SK-MEL-5 (cell line): ENCODE results near the gene LGR4. TPM values are rescaled to one million over a fixed set of nuclear protein-coding genes. Genes with fewer than 3 reads are reported as not detected.

Experiments
- DNase-seq: peaks from one replicate; pipeline ENCODE4 v3.0.0-alpha.2; 2016; ENCODE audit warnings: low read depth, low spot score
- in situ Hi-C: cut with HindIII; loops from 2 replicates; pipeline ENCODE4 v1.10.0; 2016; ENCODE audit warnings: low sequenced_read_pairs, high pct_unique_total_duplicates, low pct_unique_long_range_greater_than_20kb
- total RNA-seq: library from RNA; depleted of rRNA; stranded (reverse); fragments of >200 nt; shearing (Covaris generic); gene quantifications from 2 replicates; pipeline ENCODE4 v1.2.3, GENCODE V29; 2014

LGR4 gene
- total RNA-seq, 1 experiment from 2014 or later = 10.2 TPM

GRCh38 chr11:27416568-27417176, 55.9 kb downstream of the LGR4 start:
- in situ Hi-C loops = no loop called here
- DNase-seq = no peak

- DNase-seq = no peak
- in situ Hi-C loops = no loop called here
Observed at GRCh38 chr11:27414644-27415043, 57.9 kb downstream of the LGR4 start.

DNA sequence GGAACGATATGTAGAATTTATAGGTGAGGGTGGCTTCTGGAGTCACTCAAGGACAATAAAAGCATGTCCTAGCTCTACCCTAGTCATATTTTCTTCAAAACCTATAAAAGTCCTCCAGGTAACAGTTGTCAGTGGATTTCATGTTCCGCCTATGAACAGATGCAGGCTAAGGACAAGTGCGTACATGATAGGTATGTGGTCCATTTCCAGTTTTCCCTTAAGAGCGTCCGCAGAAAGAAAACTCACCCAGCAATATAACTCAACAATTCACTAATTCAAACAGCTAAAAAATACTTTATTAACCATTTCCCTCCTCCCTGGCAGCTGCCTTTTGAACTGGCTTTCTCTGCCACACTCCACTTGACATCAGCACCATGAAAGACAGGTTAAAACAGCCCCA, 59.4 kb downstream of the LGR4 start:
- no peak for DNase-seq
- in situ Hi-C loops = no loop called here

DNA sequence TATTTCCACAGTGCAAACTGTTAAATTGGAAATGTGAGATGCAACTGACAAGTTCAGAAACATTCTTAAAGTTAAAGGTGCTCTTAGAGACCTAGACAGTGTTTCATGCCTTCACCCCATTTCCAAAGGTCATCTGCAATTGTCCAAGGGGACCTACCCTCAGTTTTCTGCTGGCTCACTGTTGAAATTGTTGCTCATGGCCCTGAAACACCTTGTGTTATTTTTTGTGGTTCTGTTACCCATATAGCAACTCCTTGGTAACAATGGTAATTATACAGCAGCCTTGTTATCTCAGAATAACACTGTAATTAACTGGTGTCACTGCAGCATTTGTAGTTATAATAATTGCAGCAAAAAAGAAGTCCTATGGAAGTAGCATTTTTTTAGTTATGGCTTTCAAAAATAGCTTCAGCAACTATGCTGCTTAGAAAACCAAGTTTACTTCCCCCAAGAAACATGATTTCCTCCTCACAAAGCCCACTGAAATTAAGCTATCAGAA, 60.3 kb downstream of the LGR4 start:
- DNase-seq = no peak
- in situ Hi-C loops = no loop called here

- in situ Hi-C loops = no loop called here
Observed at GRCh38 chr11:27411328-27411727, 61.3 kb downstream of the LGR4 start.

DNA sequence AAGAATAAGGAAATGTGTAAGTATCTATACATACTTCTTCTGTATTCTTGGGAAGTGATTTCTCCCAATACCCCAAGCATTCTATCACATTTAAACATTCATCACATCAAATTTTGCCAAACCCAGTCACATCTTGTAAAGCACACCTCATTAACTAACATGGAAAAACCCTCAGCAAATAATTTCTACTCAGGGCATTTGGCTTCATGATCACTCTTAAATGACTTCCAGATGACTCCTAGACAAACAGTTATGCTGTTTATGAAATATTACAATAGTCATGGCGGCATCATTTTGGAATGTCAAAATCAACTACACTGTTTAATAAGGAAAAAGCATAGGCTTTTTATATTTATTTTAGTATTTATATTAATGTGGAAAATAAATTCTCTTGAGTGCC, 62.3 kb downstream of the LGR4 start:
- in situ Hi-C loops = no loop called here

More at GRCh38 chr11:27411328-27411727, 61.3 kb downstream of the LGR4 start:
- no peak for DNase-seq

DNA sequence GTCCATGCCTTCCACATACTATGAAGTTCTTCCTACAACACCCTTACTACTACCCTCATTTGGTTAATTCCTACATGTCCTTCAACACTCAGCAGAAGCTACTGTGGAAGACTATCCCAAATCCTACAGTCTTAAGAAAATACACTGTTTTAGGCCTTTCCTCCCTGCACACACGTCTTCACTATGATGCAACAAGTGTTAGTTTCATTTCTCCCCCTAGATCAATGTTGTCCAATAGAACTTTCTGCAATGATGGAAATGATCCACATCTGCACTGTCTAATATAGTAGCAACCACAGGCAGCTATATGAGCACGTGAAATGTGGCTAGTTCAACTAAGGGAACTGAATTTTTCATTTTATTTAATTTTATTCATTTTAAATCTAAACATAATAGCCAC, 62.8 kb downstream of the LGR4 start:
- DNase-seq = no peak
- in situ Hi-C loops = no loop called here

More for the DNA sequence above, 62.3 kb downstream of the LGR4 start:
- no peak for DNase-seq

- DNase-seq = no peak
- in situ Hi-C loops = no loop called here
Observed at GRCh38 chr11:27409049-27409448, 63.5 kb downstream of the LGR4 start.

- in situ Hi-C loops = no loop called here
- DNase-seq = no peak
Observed at GRCh38 chr11:27408246-27408800, 64.3 kb downstream of the LGR4 start.

DNA sequence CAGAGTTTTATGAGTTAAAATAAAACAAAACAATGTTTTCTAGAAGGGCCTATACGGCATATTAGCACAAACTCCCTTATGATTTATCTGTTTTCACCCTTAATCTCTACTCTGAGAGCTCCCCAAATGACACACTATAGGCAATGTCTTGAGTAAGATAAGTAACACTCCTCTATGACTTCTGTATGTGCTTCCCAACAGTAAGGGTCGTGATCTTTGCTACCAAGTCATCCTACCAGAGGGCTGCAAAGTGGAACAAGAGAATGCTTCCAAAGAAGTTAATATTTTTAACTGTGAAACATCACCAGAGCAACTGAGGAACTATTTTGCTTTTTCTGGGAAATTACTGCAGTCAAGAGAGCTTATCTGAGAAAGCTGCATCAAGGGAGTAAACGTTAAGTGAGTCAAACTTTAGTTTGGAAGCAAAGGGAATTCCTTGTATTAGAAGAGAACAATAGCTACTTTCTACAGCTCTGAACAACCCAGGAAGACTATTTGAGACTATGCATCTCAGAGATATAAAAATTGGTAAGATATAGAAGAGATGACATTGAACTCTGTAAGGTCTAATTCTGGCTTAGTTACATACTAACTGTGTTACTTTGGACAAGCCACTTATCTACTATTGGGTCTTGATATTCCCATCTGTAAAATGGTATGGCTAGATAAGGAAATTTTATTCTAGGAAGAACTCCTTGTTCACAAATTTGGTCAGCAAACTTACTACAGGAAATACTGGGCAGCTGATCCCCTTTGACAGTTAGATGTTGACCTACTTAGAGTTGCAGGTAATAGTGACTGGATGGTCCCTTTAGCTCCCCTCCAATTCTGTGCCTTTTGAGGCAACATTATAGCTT, 65.9 kb downstream of the LGR4 start:
- in situ Hi-C loops = no loop called here
- DNase-seq = no peak

GRCh38 chr11:27405134-27405533, 67.5 kb downstream of the LGR4 start:
- in situ Hi-C loops = no loop called here
- DNase-seq = no peak

DNA sequence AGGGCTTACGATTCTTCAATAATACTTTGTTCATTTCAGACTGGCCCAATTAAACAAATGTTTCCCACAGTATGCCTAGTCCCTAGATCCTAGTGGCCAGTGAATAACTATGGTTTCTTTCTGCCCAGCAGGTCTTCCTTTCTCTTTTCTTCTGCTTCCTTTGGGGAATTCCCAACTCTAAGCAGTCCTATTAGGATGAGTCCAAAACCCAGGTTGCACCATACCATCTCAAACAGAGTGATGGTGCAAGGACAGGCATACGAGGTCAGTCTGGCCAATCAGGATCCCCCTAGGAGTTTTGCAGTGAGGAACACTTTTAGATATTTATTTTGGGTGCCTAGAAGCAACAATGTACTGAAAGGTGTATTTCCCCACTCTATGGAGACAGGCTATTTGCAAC, 68.2 kb downstream of the LGR4 start:
- in situ Hi-C loops = no loop called here
- DNase-seq = no peak

DNA sequence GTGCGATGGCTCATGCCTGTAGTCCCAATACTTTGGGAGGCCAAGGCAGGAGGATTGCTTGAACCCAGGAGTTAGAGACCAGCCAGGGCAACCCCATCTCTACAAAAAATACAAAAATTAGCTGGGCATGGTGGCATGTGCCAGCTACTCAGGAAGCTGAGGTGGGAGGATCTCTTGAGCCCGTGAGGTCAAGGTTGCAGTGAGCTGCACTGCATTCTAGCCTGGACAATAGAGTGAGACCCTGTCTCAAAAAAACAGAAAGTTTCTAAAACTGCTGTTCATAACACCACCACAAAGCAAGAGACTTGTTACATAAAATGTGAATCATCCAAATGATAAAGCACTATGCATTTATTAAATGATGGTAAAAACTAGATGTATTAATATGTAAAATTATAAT, 69.4 kb downstream of the LGR4 start:
- DNase-seq = no peak
- in situ Hi-C loops = no loop called here

DNA sequence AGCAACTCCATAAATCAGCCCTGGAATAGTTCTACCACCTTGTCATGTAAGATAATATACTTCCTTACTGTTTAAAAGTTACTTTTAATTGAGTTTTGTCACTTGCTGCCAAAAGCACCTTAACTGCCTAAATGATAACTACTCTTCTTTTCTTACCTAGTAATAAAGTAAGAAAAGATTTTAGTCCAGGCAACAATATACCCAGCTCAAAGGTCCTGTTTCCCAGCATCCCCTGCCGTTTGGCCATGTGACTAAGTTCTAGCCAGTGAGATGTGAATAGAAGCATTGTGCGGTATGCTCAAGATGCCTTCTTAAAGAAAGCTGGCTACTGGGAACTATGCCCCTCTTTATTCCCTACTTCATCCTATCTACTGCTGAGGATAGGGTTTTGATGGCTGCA, 70.1 kb downstream of the LGR4 start:
- peak; percentile 15 for DNase-seq
- in situ Hi-C loops = no loop called here

DNA sequence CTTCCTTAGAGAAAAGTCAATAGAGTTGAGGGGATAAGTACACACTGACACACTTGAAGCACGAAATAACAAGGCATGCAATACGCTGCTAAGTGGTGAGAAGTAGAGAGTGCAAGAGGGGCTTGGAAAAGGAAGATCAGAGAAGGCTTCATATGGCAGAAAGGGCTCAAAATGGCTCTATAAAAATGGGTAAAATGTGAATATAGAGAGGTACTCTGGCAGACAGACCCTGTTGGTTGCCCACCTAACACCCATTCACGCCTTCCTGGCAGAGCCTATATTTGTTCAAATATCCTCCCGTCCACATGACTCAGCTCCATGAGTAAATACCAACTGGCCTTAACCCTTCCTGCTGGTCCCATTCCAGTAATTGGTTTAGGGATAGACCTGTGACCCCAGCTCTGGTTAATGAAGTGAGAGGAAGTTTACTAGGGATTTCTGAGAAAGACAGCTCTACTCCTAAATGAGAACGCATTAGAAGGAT, 70.7 kb downstream of the LGR4 start:
- in situ Hi-C loops = no loop called here
- no peak for DNase-seq

DNA sequence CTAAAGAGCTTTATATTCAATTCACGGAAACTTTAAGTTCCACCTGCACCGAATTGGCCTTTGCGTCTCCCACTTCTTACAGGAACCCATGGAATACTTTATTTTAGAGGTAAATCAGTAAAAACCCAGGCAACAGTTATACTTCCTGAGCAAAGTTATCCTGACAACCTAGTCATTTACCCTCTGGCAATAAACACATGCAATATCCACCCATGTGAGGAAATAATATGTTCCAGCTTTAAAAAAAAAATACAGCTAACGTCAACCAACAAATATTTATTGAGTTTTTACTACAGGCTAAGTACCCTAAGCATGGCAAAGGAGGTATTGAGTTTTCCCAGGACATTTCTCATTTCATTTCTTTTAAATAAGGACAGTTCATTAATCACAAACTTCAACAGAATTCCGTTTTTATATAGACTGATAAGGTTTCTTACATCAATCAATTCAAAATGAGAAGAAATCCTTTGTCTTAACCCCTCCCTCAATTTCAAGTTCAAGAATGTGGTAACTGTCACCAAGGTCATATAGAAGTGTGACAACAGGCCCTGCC, 71.2 kb downstream of the LGR4 start:
- DNase-seq = no peak
- in situ Hi-C loops = no loop called here

DNA sequence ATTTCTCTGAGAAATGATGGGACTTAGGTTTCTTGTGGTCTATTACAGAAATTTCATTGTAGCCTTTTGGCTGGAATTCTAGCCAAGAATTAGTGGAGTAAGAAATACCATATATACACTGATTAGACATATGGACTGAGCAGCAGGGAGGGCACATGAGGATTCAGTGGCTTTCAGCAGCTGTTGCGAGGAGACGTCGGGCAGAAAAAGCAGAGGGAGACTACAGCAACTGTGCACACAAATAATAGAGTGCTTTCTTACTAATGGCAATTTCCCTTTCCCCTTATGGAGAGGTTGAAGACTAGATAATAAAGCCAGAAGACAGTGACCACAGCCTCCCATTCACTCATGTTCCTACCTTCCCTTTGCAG, 74.2 kb downstream of the LGR4 start:
- in situ Hi-C loops = no loop called here
- no peak for DNase-seq

GRCh38 chr11:27397624-27398399, 74.8 kb downstream of the LGR4 start:
- peak; percentile 48 for DNase-seq
- in situ Hi-C loops = no loop called here
